Measurements from ENCODE around the gene CPD.
"Not testable (repeated sequence)": the region's sequence is repeated elsewhere in the genome, so short reads cannot be mapped to it uniquely, and the experiment has no call there.

CPD gene

GRCh38 chr17:30345527-30346075, 33.1 kb upstream of the CPD start:
- Histone ChIP-seq H3K9me3 (ENCODE audit: control insufficient read depth, insufficient read depth, low read length) (no peaks in the 10 kb centered on the region), H3K9ac (ENCODE audit: low read depth, low read length) (no peak overlapping the region), H3K36me3 (ENCODE audit: insufficient read depth, low read length) (no peaks in the 10 kb centered on the region), H3K4me1 (ENCODE audit: insufficient read depth, low read length) (peaks cover 11% of the 10 kb centered on the region; the same call in 1 of the 2 replicates)

- Histone ChIP-seq H3K9me3 (ENCODE audit: control insufficient read depth, insufficient read depth, low read length) (no peaks in the 10 kb centered on the region), H3K36me3 (ENCODE audit: insufficient read depth, low read length) (no peaks in the 10 kb centered on the region), H3K4me1 (ENCODE audit: insufficient read depth, low read length) (peaks cover 7% of the 10 kb centered on the region; the same call in 1 of the 2 replicates), H3K9ac (ENCODE audit: low read depth, low read length) (no peak overlapping the region)
These were observed 32.4 kb upstream of the CPD start for GRCh38 chr17:30346221-30346795.

DNA sequence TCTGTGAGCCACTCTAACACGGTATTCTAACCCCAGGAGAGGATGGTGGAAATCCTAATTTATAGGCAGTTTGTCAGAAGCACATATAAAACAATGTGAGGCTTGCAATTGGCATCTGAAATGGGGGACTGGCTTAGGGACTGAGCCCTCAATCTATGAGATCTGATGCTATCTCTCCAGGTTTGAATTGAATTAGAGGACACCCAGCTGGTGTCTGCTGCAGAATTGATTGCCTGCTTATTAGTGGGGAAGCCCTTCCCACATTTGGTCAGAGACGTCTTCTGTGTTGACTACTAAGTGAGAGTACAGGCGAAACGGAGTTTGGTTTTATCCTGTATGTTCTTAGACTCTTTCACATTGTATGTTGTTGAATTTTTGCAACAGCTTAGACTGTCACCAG, 31.2 kb upstream of the CPD start:
- Histone ChIP-seq H3K9me3 (ENCODE audit: control insufficient read depth, insufficient read depth, low read length) (no peaks in the 10 kb centered on the region), H3K36me3 (ENCODE audit: insufficient read depth, low read length) (no peaks in the 10 kb centered on the region), H3K4me1 (ENCODE audit: insufficient read depth, low read length) (peaks cover 7% of the 10 kb centered on the region; the same call in 1 of the 2 replicates), H3K9ac (ENCODE audit: low read depth, low read length) (no peak overlapping the region)

DNA sequence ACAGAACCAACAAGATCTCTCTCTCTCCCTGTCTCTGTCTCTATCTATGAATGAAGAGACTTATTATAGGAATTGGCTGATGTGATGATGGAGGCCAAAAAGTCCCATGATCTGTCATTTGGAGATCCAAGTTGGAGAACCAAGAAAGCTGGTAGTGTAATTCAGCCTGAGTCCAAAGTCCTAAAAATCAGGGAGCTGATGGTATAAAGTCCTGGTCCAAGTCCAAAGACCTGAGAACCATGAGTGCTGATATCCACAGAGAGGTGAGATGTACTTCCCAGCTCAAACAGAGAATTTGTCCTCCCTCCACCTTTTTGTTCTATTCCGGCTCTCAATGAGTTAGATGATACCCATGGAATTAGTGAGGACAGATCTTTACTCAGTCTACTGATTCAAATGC, 29.5 kb upstream of the CPD start:
- no peaks in the 10 kb centered on the region for H3K9me3 ChIP-seq (ENCODE audit: control insufficient read depth, insufficient read depth, low read length)
- H3K4me1 ChIP-seq (ENCODE audit: insufficient read depth, low read length) = peaks cover 7% of the 10 kb centered on the region; the same call in 1 of the 2 replicates
- no peaks in the 10 kb centered on the region for H3K36me3 ChIP-seq (ENCODE audit: insufficient read depth, low read length)
- no peak overlapping the region for H3K9ac ChIP-seq (ENCODE audit: low read depth, low read length)

- not testable (repeated sequence) for H3K36me3 ChIP-seq (ENCODE audit: insufficient read depth, low read length); H3K4me1 ChIP-seq (ENCODE audit: insufficient read depth, low read length); H3K9me3 ChIP-seq (ENCODE audit: control insufficient read depth, insufficient read depth, low read length); H3K9ac ChIP-seq (ENCODE audit: low read depth, low read length)
These were observed 27.5 kb upstream of the CPD start for GRCh38 chr17:30351263-30351662.

- H3K9me3 ChIP-seq (ENCODE audit: control insufficient read depth, insufficient read depth, low read length) = no peaks in the 10 kb centered on the region
- no peaks in the 10 kb centered on the region for H3K36me3 ChIP-seq (ENCODE audit: insufficient read depth, low read length)
- no peaks in the 10 kb centered on the region for H3K4me1 ChIP-seq (ENCODE audit: insufficient read depth, low read length)
- H3K9ac ChIP-seq (ENCODE audit: low read depth, low read length) = no peak overlapping the region
These were observed 27.0 kb upstream of the CPD start for GRCh38 chr17:30351735-30352134.

DNA sequence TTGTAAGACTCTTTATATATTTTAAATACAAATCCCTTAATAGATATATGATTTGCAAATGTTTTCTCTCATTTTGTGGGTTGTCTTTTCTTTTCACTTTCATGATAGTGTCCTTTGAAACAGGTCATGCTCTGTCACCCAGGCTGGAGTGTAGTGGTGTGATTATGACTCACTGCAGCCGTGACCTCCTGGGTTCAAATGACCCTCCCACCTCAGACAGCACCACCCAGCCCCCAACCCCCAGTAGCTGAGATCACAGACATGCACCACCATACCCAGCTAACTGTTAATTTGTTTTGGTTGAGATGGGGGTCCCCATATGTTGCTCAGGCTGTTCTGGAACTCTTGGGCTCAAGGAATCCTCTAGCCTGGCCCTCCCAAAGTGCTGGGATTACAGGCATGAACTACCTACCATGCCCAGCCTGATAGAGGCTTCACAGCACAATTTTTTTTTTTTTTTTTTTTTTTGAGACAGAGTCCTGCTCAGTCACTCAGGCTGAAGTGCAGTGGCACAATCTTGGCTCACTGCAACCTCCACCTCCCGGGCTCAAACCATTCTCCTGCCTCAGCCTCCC, 26.4 kb upstream of the CPD start:
- H3K4me1 ChIP-seq (ENCODE audit: insufficient read depth, low read length) = no peaks in the 10 kb centered on the region

DNA sequence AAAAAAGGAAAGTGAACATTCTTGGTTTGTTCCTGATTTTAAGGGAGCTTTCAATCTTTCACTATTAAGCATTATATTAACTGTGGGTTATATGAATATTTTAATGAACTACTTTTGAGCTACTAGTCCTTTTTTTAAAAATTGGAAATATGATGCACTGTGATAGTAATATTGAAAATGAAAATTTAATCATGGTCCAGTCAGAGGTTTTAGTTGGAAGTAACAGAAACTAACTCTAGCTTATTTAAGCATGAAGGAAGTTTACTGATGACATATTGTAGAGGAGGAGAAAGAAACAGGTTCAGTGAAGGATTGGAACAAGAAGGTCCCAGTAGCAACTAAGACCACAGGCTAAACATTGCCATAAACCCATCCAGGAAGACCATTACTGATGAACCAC, 24.0 kb upstream of the CPD start:
- Histone ChIP-seq H3K9me3 (ENCODE audit: control insufficient read depth, insufficient read depth, low read length) (no peaks in the 10 kb centered on the region), H3K9ac (ENCODE audit: low read depth, low read length) (no peak overlapping the region), H3K36me3 (ENCODE audit: insufficient read depth, low read length) (no peaks in the 10 kb centered on the region), H3K4me1 (ENCODE audit: insufficient read depth, low read length) (no peaks in the 10 kb centered on the region)

More for the DNA sequence above, 26.4 kb upstream of the CPD start:
- Histone ChIP-seq H3K36me3 (ENCODE audit: insufficient read depth, low read length) (no peaks in the 10 kb centered on the region), H3K9me3 (ENCODE audit: control insufficient read depth, insufficient read depth, low read length) (no peaks in the 10 kb centered on the region), H3K9ac (ENCODE audit: low read depth, low read length) (no peak overlapping the region)

DNA sequence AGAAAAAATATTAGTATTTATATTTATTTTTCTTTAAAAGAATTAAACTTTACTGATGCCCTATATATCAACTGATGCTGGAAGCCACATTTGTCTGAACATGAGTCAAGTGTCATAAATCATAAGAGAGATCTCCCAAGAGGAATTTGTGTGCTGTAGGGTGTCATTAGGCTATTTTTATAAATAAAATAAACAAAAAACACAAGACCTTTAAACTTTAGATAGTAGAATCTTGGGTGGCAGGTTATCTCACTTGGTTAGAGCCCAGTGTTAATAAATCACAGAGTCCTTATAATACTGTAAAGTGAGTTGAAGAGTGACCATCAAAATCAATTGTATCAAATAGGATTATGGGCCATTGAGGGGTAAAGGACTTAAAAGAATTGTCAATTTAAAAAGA, 21.3 kb upstream of the CPD start:
- H3K9me3 ChIP-seq (ENCODE audit: control insufficient read depth, insufficient read depth, low read length) = peaks cover 2% of the 10 kb centered on the region; the same call in 1 of the 2 replicates
- no peaks in the 10 kb centered on the region for H3K36me3 ChIP-seq (ENCODE audit: insufficient read depth, low read length)
- no peaks in the 10 kb centered on the region for H3K4me1 ChIP-seq (ENCODE audit: insufficient read depth, low read length)
- no peak overlapping the region for H3K9ac ChIP-seq (ENCODE audit: low read depth, low read length)

GRCh38 chr17:30358055-30358760, 20.5 kb upstream of the CPD start:
- Histone ChIP-seq H3K36me3 (ENCODE audit: insufficient read depth, low read length) (no peaks in the 10 kb centered on the region), H3K9ac (ENCODE audit: low read depth, low read length) (no peak overlapping the region), H3K4me1 (ENCODE audit: insufficient read depth, low read length) (no peaks in the 10 kb centered on the region), H3K9me3 (ENCODE audit: control insufficient read depth, insufficient read depth, low read length) (peaks cover 2% of the 10 kb centered on the region; the same call in 1 of the 2 replicates)

GRCh38 chr17:30360086-30360808, 18.5 kb upstream of the CPD start:
- H3K9ac ChIP-seq (ENCODE audit: low read depth, low read length) = no peak overlapping the region
- H3K36me3 ChIP-seq (ENCODE audit: insufficient read depth, low read length) = no peaks in the 10 kb centered on the region
- peaks cover 2% of the 10 kb centered on the region; the same call in 1 of the 2 replicates for H3K9me3 ChIP-seq (ENCODE audit: control insufficient read depth, insufficient read depth, low read length)
- H3K4me1 ChIP-seq (ENCODE audit: insufficient read depth, low read length) = no peaks in the 10 kb centered on the region

DNA sequence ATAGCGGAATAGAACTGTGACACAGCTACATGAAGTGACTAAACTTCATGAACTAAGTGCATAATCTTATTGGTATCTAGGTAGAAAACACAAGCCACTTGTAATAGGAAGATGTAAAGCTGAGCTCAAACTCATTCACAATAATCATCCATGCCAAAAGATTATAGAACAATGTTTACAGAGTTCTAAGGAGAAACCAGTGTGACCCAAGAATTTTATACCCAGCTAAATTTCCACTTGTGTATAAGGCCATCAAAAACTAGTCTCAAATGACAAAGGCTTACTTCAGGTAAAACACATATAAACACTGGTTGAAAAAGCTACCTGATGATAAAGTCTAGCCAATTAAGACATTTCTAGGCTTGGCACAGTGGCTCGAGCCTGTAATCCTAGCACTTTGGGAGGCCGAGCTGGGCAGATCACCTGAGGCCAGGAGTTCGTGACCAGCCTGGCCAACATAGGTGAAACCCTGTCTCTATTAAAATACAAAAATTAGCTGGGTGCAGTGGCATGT, 16.9 kb upstream of the CPD start:
- Histone ChIP-seq H3K4me1 (ENCODE audit: insufficient read depth, low read length) (no peaks in the 10 kb centered on the region), H3K36me3 (ENCODE audit: insufficient read depth, low read length) (no peaks in the 10 kb centered on the region), H3K9me3 (ENCODE audit: control insufficient read depth, insufficient read depth, low read length) (peaks cover 2% of the 10 kb centered on the region; the same call in 1 of the 2 replicates)

DNA sequence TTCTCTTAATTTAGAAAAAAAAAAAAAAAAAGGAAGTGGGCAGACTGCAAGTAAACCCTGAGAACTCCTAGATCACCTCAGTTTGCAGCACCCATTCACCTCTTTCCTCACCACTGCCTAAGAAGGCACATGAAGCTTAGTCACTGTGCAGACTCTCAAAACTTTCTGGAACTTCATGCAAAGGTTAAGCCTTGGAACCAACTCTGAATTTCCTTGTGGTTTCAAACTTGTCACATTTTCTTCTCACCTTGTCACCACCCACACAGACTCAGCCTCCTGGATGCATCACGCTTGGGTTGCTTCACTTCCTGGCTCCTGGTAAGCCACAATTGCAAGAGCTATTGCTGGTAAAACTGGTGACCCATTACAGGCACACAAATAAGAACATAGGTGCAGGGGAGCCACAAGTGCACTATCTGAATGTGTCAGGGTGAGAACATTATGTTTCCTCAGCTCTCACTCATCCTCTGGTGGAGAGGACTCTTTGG, 15.0 kb upstream of the CPD start:
- H3K36me3 ChIP-seq (ENCODE audit: insufficient read depth, low read length) = no peaks in the 10 kb centered on the region
- H3K9ac ChIP-seq (ENCODE audit: low read depth, low read length) = no peak overlapping the region
- H3K9me3 ChIP-seq (ENCODE audit: control insufficient read depth, insufficient read depth, low read length) = peaks cover 2% of the 10 kb centered on the region; the same call in 1 of the 2 replicates
- peaks cover 5% of the 10 kb centered on the region; the same call in 1 of the 2 replicates for H3K4me1 ChIP-seq (ENCODE audit: insufficient read depth, low read length)

More for the DNA sequence above, 16.9 kb upstream of the CPD start:
- H3K9ac ChIP-seq (ENCODE audit: low read depth, low read length) = no peak overlapping the region

- H3K36me3 ChIP-seq (ENCODE audit: insufficient read depth, low read length) = no peaks in the 10 kb centered on the region
- H3K9me3 ChIP-seq (ENCODE audit: control insufficient read depth, insufficient read depth, low read length) = peaks cover 2% of the 10 kb centered on the region; the same call in 1 of the 2 replicates
- peaks cover 8% of the 10 kb centered on the region; the same call in 1 of the 2 replicates for H3K4me1 ChIP-seq (ENCODE audit: insufficient read depth, low read length)
- no peak overlapping the region for H3K9ac ChIP-seq (ENCODE audit: low read depth, low read length)
These were observed 12.2 kb upstream of the CPD start for GRCh38 chr17:30366536-30366935.
